ENCODE data around the gene OMD.

Gene OMD, protein sequence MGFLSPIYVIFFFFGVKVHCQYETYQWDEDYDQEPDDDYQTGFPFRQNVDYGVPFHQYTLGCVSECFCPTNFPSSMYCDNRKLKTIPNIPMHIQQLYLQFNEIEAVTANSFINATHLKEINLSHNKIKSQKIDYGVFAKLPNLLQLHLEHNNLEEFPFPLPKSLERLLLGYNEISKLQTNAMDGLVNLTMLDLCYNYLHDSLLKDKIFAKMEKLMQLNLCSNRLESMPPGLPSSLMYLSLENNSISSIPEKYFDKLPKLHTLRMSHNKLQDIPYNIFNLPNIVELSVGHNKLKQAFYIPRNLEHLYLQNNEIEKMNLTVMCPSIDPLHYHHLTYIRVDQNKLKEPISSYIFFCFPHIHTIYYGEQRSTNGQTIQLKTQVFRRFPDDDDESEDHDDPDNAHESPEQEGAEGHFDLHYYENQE

DNA sequence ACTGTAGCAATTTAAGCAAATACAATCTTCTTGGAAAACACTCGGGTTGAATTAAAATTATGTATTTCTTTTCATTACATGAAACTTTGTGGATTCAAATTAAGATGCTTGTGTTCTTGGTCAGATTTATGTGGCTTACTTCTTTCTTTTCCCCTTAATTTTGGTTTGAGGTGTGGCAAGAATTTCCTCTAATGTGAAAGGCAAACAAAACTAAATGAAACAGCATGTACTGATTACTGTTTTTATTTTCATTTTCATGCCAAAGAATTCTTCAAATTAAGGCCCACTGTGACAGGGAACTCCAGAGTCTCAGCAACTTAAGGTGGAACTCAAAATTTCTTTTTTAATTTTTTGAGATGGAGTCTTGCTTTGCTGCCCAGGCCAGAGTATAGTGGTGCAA lies at the start of gene OMD:
OMD (minus strand) TSS at position 132 of the 400 bp plus-strand sequence. CDS start 6,913 bp downstream, outside the sequence.
- DNase-seq = no peak

DNA sequence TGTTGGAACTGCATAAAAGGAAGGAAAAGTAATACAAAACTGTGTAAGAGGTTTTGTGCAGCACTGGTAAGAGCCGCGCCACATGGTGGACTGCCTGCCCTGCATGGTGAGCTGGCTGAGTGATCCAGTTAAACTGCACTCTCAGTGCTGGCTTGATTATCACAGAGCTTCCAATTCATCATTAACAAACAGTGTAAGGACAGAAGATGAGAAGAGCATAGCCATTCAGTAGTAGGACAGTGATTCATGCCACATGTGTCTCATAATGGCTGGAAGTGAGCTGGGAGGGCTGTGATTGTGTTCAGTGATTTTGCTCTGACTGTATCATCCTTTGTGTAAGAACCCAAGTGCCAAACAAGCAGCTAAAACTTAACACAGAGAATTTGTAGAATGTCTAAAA lies 43.9 kb upstream of the OMD start:
- peak in 1 of 3 donors; percentile 3 for DNase-seq

DNA sequence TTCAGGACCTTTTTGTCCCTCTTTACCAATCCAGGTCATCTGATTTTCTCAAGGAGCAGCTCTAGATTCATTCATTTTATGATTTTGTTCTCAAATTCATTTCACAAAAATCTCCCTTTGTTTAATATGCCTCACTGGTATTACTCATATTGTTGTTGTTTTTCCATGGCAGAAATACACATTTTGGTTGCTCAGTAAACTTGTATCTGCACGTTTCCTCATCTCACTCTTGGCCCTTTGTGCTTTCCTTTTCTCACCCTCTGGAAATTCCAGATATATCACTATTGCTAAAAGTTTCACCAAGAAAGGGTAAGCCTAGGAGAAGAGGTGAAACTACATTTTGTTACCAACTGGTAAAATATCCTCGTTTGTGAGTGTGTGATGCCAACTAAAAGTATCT lies 43.2 kb upstream of the OMD start:
- DNase-seq = peak; percentile 2 to 31 (median 10)

DNA sequence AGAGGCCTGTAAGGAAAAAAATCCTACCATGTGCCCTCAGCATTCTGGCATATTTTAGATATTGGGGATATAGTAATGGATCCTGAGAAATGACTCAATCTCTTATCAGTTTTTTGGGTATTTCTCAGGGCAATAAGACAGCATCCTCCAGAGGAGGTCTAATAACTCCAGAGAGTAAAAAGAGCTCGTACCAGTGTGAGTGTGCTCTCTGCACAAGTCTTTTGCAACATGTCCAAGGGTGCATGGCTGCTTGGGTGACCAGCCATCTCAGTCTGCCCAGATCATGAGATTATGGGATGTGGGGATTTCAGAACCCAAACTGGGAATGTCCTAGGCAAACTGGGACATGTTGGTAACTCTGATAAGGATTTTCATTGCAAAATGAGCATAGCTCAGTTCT lies 42.8 kb upstream of the OMD start:
- no peak for DNase-seq

DNA sequence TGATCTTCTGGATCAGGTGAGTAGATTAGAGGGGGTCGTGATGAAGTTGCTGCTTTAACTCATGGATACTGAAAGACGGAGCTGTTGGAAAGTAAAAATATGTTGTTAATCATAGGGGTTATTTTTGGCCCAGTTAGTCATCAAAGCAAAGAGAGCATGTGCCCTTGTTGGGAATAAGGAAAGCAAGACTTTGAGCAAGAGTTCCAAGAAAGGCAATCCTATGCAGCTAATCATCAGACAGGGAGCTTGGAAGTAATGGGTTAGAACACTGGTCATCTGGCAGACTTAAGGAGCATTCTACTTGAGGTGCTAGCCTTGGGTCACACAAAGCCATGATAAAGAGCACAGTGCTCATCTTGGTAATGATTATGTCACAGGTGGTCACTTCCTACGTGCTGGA lies 39.7 kb upstream of the OMD start:
- peak in 2 of 3 donors; percentile 2 to 9 for DNase-seq

DNA sequence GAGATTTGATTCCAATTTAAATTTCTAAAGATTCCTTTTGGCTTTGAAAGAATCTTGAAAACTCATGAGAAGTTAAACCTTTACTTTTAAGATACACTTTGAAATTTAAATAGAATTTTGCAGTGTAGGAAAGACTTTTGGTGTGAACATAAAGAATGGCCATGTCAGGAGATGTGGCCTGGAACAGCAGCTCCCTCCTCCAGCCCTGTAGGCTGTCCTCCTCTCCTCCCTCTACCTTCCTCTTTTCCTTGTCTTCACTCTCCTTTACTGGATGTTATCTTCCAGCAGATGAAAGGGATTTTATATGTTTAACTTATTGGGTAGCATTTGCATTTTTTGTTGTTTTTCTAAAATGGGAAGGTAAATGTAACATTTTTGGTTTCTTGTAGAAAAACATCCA lies 39.1 kb upstream of the OMD start:
- DNase-seq = no peak

DNA sequence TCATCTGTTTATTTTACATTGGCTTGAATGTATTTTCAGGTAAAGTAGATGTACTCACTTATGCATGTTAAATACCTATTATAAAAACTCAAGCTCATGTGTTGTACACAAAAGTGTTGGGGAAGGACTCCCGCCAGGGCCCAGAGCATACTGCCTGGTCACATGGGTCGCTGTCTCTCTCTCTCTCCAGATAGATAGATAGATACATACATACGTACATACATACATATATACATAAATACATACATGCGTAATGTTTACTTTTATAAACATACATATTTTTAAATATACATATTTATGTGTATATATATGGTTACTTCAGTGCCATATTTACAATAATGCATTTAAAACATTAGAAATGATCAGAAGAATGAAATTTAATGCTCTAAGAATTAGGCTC lies 33.3 kb upstream of the OMD start:
- DNase-seq = no peak

DNA sequence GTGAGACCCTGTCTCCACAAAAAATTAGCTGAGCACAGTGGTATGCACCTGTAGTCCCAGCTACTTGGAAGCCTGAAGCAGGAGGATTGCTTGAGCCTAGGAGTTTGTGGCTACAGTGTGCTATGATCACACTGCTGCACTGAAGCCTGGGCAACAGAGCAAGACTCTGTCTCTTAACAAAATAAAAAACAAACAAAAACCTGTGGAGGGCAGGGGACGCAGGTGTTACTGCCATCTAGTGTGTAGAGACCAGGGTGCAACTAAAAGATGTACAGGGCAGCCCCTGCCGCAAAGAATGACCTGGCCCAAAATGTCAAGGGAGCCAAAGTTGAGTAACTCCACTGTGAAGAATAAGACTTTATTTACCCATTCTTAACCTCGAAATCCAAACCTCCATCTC lies 30.9 kb upstream of the OMD start:
- DNase-seq = no peak

DNA sequence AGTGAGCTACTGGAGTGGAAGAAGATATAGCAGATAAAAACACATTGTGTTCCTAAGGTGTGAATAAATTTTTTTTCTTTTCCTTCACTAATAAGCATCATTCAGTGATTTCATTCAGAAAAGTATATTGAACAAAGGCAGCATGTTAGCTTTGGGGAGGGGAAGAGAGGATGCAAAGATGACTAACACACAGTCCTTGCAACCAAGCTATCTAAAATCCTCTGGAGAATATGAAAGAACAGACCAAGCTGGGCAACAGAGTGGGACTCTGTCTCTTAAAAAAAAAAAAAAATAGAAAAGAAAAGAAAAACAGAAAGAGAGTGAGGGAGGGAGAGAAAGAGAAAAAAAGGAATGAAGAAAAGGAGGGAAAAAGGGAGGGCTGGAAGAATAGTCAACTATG lies 22.3 kb upstream of the OMD start:
- no peak for DNase-seq

DNA sequence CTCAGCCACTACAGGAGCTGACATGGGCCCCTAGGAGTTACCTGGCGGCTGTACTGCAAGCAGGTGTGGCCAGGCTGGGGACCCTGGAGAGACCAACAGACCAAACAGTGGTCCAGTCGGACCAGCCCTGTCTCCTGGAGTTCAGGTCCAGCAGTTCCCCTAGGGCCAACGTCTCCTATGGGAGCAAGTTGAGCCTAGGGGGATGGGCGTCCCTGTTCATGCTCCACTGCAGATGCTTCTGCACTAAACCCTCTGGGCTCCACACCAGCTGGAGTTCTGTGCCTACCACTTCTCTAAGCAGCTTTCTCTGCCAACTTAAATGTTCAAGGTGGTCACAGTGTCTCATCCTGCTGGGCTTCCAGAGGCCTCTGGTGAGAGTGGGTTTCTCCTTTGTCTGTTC lies 20.6 kb upstream of the OMD start:
- no peak for DNase-seq

DNA sequence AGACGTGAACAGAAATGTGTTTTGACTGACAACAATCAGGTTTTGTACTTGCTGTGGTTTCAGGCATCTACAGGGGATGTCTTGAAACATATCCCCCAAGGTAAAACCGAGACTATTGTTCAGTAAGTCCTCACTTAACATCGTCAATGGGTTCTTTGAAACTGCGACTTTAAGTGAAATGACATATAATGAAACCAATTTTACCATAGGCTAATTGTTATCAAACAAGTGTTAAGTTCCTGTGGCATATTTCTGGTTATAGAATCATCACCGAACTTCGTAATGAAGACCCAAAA lies 16.4 kb upstream of the OMD start:
- DNase-seq = no peak

DNA sequence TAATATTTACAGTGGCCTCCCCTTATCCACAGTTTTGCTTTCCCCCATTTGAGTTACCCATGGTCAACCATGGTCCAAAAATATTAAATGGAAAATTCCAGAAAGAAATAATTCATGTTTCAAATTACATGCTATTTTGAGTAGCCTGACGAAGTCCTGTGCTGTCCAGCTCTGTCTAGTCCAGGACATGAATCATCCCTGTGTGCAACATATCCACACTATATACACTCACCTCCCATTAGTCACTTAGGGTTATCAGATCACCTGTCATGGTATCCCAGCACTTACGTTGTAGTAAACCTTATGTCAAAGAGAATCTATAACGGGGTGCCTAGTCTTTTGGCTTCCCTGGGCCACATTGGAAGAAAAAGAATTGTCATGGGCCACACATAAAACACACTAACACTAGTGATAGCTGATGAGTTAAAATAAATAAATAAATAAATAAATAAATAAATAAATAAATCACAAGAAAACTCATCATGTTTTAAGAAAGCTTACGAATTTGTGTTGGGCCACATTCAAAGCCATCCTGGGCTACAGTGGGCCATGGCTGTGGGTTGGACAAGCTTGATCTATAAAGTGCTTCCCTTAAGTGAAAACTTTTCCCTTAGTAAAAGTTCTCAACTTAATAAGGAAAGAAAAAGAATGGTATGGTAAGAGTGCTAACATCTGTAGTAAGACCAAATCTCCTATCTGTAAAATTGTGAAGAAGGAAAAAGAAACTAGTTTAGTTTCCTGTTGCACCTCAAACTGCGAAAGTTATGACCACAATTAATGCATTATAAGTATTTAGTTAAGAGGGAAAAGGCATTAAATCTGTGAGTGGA lies 15.9 kb upstream of the OMD start:
- no peak for DNase-seq

DNA sequence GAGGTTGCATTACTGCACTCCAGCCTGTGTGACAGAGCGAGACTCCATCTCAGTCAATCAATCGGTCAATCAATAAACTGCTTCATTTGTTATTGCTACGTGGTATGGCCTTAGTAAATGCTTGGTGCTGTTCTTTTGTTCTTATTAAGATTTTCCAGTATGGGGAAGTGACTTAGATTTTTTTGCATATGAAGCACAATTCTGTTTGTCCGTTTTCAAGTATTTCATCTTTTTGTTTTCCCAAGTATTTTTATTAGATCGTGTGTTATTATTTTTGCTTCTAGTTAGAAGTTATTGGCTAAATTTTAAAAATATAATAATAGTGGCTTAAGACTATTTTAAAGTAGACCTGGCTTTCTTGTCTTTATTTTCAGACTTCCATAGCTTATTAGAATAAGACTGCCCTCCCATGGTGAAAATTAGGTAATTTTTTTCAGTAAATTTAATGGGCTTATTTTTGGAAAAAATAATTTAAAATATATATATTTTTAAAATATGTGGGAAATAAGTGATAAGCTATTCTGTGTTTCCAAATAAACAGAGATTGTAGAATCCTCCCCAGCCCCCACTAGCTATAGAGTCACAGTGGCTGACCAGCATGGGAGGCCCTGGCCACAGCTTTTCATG lies 14.7 kb upstream of the OMD start:
- peak; percentile 22 to 58 (median 49) for DNase-seq

DNA sequence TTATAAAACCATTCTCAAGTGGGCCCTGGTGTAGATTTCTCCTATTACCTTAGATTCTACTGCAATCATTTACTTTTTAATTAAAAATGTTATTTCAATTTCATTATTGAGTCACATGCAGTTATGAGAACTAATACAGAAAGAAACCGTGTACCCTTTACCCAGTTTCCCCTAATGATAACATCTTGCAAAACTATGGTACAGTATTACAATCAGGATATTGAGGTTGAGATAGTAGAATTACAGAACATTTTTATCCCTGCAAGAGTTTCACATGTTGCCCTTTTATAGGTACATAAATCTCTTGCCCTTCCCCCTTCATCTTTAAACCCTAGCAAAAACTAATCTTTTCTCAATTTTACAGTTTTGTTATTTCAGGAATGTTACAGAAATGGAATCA lies 11.0 kb upstream of the OMD start:
- no peak for DNase-seq

DNA sequence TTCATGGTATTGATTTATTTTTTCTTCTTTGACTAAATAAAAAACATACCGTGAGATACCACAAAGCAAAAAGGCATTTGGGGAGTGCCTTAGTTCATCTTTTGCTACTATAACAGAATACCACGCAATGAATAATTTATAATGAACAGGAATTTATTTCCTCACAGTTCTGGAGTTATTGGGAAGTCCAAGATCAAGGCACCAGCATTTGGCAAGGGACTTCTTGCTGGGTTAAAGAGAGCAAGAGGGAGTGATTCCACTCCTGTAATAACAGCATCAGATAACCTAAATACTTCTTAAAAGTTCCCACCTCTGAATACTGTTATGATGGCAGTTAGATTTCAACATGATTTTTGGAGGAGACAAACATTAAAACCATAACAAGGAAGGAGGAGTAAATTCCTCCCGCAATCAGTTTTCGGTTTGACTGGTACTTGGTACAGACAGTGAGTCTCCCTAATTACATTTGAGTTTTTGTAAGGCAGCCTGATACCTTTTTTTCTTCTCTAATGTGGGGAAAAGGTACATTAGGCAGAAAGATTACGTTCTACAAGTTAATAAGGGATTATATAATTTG lies 8.8 kb upstream of the OMD start:
- no peak for DNase-seq

DNA sequence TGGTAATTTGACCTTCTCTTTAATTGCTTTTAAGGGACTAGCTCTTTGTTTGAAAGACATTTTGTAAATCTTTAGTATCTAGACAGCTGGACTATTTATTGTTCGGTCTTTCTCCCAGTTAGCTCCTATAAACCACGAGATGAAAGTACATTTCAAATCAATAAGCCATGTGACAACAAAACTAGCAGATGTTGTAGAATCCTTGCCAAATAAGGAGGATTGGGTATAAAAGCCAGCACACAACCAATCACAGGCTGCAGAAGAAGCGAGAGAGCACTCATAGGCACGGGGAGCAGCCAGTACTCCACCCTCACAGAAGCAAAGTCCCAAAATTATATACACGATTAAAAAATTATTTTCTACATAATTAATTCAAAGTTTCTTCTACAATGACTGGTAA lies 8.1 kb upstream of the OMD start:
- no peak for DNase-seq

DNA sequence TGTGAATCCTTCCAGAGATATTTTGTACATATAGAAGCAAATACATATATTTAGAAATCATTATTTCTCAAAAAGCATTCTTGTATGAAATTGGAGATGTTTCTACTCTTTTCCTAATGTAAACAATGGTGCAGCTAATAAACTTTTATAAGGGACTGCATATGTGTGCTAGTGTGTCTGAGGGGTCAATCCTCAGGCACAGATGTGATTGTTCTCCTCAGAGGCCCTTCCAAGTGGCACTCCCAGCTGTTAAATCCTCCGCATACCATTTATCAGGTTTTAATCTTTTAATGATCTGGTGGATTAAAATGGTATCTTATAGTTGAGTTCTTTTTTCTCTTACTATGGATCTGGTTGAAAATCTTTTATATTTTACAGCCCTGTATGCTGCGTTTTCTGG lies 5.6 kb upstream of the OMD start:
- DNase-seq = no peak

DNA sequence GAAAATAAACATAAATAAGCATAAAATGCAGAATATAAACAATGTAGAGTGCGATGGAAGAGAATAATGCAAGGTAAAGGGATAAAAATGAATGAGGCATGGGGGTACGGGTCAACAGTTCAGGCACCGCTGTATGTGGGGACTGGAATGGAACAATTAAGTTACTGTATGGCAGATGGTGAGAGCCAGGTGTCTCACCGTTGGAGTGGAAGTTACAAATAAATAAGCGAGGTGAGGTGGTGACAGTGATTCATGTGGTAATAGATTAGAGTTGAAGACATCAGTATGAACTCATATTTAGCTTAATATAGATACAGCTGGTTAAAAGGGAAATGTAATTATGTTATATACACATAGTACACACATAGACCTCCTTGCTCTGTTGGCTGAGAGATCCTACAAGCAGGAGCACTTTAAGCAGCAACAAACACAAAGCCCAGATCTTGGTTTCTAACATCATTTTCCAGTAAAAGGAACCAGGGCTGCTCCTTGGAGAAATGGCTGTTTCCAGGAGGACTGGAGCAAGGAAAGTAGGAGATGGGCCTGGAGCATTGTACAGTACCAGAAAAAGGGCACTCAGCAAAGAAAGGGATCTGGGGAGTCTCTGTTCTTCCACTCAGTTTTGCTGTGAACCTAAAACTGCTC lies 2.4 kb upstream of the OMD start:
- no peak for DNase-seq

DNA sequence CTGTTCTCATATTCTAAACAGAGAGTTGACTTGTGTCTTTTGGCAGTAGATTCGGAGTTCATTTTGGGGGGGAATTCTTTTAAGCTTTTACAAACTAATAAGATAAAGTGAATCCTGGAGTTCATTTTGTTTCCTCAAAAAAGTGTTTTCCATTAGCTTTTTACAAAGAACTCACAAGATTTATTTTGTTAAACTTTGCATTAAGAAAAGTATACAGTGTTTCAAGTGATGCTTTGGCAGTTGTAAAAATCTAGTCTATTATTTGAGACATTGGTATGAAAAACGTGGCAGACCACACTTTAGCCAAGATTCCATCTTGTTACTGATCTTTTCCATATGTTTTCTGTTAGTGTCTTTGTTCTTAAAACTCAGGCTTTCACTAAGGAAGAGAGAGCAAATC lies 1.2 kb upstream of the OMD start:
- no peak for DNase-seq

DNA sequence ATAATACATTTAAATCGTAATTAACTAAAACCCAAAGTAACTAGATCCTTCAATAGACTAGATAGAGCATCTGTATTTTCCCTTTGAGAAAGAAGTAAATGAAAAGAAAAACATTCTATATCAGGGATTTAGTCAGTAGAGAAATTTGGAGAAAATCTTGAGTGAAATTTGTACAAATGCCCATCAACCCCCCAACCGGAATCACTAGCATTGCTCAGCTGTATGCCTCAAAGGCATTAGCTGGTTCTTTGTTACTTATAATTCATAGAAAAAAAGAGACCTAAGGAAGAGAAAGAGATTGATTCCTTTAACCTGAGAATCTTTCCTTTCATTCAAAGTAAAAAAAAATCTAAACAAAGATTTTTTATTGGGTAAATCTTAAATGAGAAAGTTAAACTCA lies 659 bp downstream of the OMD start:
- no peak for DNase-seq

DNA sequence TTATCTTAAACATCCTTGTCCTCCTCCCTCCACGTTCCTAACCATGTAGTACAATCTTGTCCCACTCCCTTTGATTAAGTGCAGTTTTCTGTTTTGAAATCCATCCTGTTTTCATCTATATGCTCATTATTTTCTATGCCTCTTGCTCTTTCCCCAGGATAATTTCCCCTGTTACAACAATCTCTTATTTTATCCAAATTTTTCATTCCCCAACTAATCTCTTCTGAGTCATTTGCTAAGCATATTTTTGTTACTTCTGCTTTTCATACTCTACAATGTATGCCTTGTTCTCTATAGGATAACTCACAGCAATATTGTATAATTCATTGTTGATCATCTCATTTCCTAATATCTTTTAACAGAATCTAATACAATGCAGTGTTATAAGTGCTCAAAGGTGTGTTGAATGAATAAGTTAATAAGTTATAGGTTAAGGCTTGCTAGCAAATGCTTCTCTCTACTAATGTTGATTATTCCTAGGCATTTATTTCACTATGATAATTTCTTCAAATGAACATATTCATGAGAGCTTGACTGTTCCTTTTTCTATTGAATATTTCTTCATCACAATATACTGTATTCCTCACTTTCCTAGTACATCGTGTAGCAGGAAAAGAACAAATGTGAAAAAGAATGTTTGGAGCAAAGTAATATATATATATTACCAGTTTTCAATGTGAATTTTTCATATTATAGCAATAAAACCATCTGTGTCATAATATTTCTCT lies 1.5 kb downstream of the OMD start:
- peak; percentile 14 to 67 (median 62) for DNase-seq

DNA sequence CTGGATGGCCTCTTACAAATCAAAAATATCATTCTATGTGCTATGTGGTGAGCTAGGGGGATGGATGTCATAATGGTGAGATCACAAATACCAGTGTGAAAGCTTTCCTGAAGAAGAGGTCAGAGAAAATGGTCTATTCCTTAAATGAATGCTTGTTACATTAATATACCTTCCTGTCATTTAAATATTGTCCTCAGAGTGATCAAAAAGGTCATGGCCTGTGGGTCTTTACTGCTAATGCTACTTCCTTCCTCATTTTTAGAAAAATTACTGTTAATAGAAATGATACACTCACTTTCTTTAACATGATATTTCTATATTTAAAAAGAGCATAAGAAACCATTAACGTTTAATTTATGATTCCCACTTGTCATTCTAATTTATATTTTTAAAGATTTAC lies 9.7 kb downstream of the OMD start:
- DNase-seq = peak in 1 of 3 donors; percentile 12
